Measurements from ENCODE around the gene RAI1.

Gene RAI1

GRCh38 chr17:17748604-17749003 lies 67.3 kb downstream of the RAI1 start:
- no peaks in the 10 kb centered on the region for H3K9me3 ChIP-seq (ENCODE audit: low read length)
- H3K4me3 ChIP-seq (ENCODE audit: low read length): no peak overlapping the region
- peaks cover under 1% of the 10 kb centered on the region for H3K36me3 ChIP-seq (ENCODE audit: insufficient read depth, low read length)
- H3K4me1 ChIP-seq (ENCODE audit: insufficient read depth, low read length): peaks cover 44% of the 10 kb centered on the region
- no peak overlapping the region for H2AFZ ChIP-seq (ENCODE audit: low read depth, low read length)
- H3K27me3 ChIP-seq (ENCODE audit: insufficient read depth, low read length): no peaks in the 10 kb centered on the region

- Histone ChIP-seq H3K4me3 (ENCODE audit: low read length) (no peak overlapping the region), H3K36me3 (ENCODE audit: insufficient read depth, low read length) (peaks cover 3% of the 10 kb centered on the region), H3K9me3 (ENCODE audit: low read length) (no peaks in the 10 kb centered on the region), H2AFZ (ENCODE audit: low read depth, low read length) (no peak overlapping the region), H3K27me3 (ENCODE audit: insufficient read depth, low read length) (no peaks in the 10 kb centered on the region), H3K4me1 (ENCODE audit: insufficient read depth, low read length) (peaks cover 44% of the 10 kb centered on the region)
Observed at GRCh38 chr17:17749025-17749772, 67.9 kb downstream of the RAI1 start.

GRCh38 chr17:17749921-17750320 lies 68.7 kb downstream of the RAI1 start:
- H3K4me1 ChIP-seq (ENCODE audit: insufficient read depth, low read length): peaks cover 44% of the 10 kb centered on the region

GRCh38 chr17:17750881-17751280 lies 69.6 kb downstream of the RAI1 start:
- H2AFZ ChIP-seq (ENCODE audit: low read depth, low read length): no peak overlapping the region
- H3K4me1 ChIP-seq (ENCODE audit: insufficient read depth, low read length): peaks cover 44% of the 10 kb centered on the region
- no peak overlapping the region for H3K4me3 ChIP-seq (ENCODE audit: low read length)
- no peaks in the 10 kb centered on the region for H3K27me3 ChIP-seq (ENCODE audit: insufficient read depth, low read length)
- H3K36me3 ChIP-seq (ENCODE audit: insufficient read depth, low read length): peaks cover 3% of the 10 kb centered on the region
- H3K9me3 ChIP-seq (ENCODE audit: low read length): no peaks in the 10 kb centered on the region

More at GRCh38 chr17:17749921-17750320, 68.7 kb downstream of the RAI1 start:
- Histone ChIP-seq H2AFZ (ENCODE audit: low read depth, low read length) (no peak overlapping the region), H3K27me3 (ENCODE audit: insufficient read depth, low read length) (no peaks in the 10 kb centered on the region), H3K36me3 (ENCODE audit: insufficient read depth, low read length) (peaks cover 3% of the 10 kb centered on the region), H3K4me3 (ENCODE audit: low read length) (no peak overlapping the region), H3K9me3 (ENCODE audit: low read length) (no peaks in the 10 kb centered on the region)

GRCh38 chr17:17751489-17752088 lies 70.3 kb downstream of the RAI1 start:
- H3K36me3 ChIP-seq (ENCODE audit: insufficient read depth, low read length): peaks cover 3% of the 10 kb centered on the region
- no peaks in the 10 kb centered on the region for H3K27me3 ChIP-seq (ENCODE audit: insufficient read depth, low read length)
- H3K4me3 ChIP-seq (ENCODE audit: low read length): no peak overlapping the region
- H3K4me1 ChIP-seq (ENCODE audit: insufficient read depth, low read length): peaks cover 44% of the 10 kb centered on the region
- no peak overlapping the region for H2AFZ ChIP-seq (ENCODE audit: low read depth, low read length)
- H3K9me3 ChIP-seq (ENCODE audit: low read length): no peaks in the 10 kb centered on the region

GRCh38 chr17:17752089-17752820 lies 71.0 kb downstream of the RAI1 start:
- Histone ChIP-seq H3K4me3 (ENCODE audit: low read length) (peak overlapping the region; percentile 6), H2AFZ (ENCODE audit: low read depth, low read length) (no peak overlapping the region), H3K4me1 (ENCODE audit: insufficient read depth, low read length) (peaks cover 46% of the 10 kb centered on the region)

GRCh38 chr17:17752821-17753321 lies 71.6 kb downstream of the RAI1 start:
- no peak overlapping the region for H3K4me3 ChIP-seq (ENCODE audit: low read length)
- H2AFZ ChIP-seq (ENCODE audit: low read depth, low read length): no peak overlapping the region
- no peaks in the 10 kb centered on the region for H3K27me3 ChIP-seq (ENCODE audit: insufficient read depth, low read length)
- H3K36me3 ChIP-seq (ENCODE audit: insufficient read depth, low read length): peaks cover 3% of the 10 kb centered on the region
- H3K9me3 ChIP-seq (ENCODE audit: low read length): no peaks in the 10 kb centered on the region
- peaks cover 49% of the 10 kb centered on the region for H3K4me1 ChIP-seq (ENCODE audit: insufficient read depth, low read length)

More at GRCh38 chr17:17752089-17752820, 71.0 kb downstream of the RAI1 start:
- Histone ChIP-seq H3K36me3 (ENCODE audit: insufficient read depth, low read length) (peaks cover 3% of the 10 kb centered on the region), H3K27me3 (ENCODE audit: insufficient read depth, low read length) (no peaks in the 10 kb centered on the region), H3K9me3 (ENCODE audit: low read length) (no peaks in the 10 kb centered on the region)

- no peak overlapping the region for H2AFZ ChIP-seq (ENCODE audit: low read depth, low read length)
- no peak overlapping the region for H3K4me3 ChIP-seq (ENCODE audit: low read length)
- no peaks in the 10 kb centered on the region for H3K9me3 ChIP-seq (ENCODE audit: low read length)
- peaks cover 3% of the 10 kb centered on the region for H3K36me3 ChIP-seq (ENCODE audit: insufficient read depth, low read length)
- H3K4me1 ChIP-seq (ENCODE audit: insufficient read depth, low read length): peaks cover 35% of the 10 kb centered on the region
- no peaks in the 10 kb centered on the region for H3K27me3 ChIP-seq (ENCODE audit: insufficient read depth, low read length)
Observed at GRCh38 chr17:17754719-17755686, 73.7 kb downstream of the RAI1 start.

- no peak overlapping the region for H2AFZ ChIP-seq (ENCODE audit: low read depth, low read length)
- H3K4me3 ChIP-seq (ENCODE audit: low read length): no peak overlapping the region
- peaks cover 28% of the 10 kb centered on the region for H3K4me1 ChIP-seq (ENCODE audit: insufficient read depth, low read length)
- no peaks in the 10 kb centered on the region for H3K9me3 ChIP-seq (ENCODE audit: low read length)
- peaks cover 3% of the 10 kb centered on the region for H3K36me3 ChIP-seq (ENCODE audit: insufficient read depth, low read length)
- no peaks in the 10 kb centered on the region for H3K27me3 ChIP-seq (ENCODE audit: insufficient read depth, low read length)
Observed at GRCh38 chr17:17755715-17756114, 74.5 kb downstream of the RAI1 start.

- Histone ChIP-seq H3K4me3 (ENCODE audit: low read length) (no peak overlapping the region), H3K4me1 (ENCODE audit: insufficient read depth, low read length) (peaks cover 14% of the 10 kb centered on the region), H3K9me3 (ENCODE audit: low read length) (no peaks in the 10 kb centered on the region), H3K36me3 (ENCODE audit: insufficient read depth, low read length) (peaks cover 3% of the 10 kb centered on the region), H3K27me3 (ENCODE audit: insufficient read depth, low read length) (no peaks in the 10 kb centered on the region), H2AFZ (ENCODE audit: low read depth, low read length) (no peak overlapping the region)
Observed at GRCh38 chr17:17757391-17757791, 76.1 kb downstream of the RAI1 start.

- no peak overlapping the region for H2AFZ ChIP-seq (ENCODE audit: low read depth, low read length)
Observed at GRCh38 chr17:17757956-17758845, 76.9 kb downstream of the RAI1 start.

More at GRCh38 chr17:17757956-17758845, 76.9 kb downstream of the RAI1 start:
- Histone ChIP-seq H3K4me3 (ENCODE audit: low read length) (no peak overlapping the region), H3K9me3 (ENCODE audit: low read length) (no peaks in the 10 kb centered on the region), H3K4me1 (ENCODE audit: insufficient read depth, low read length) (peaks cover 6% of the 10 kb centered on the region), H3K27me3 (ENCODE audit: insufficient read depth, low read length) (no peaks in the 10 kb centered on the region), H3K36me3 (ENCODE audit: insufficient read depth, low read length) (peaks cover 3% of the 10 kb centered on the region)

Data from neuron (in vitro differentiated cells).